ENCODE results near the gene FLII. TPM values are rescaled to one million over a fixed set of nuclear protein-coding genes. Genes with fewer than 3 reads are reported as not detected.

FLII gene
- total RNA-seq, 5 donors from 2014 or later (not counting 1 experiment from before 2014, with no cell fraction given), result 257 to 389 (median 319) TPM

- H3K27me3 ChIP-seq (replicated peaks in 1 of 2; ENCODE audit: control insufficient read depth in 2 of 2, extremely low read depth in 1 of 2, insufficient read depth in 2 of 2, low read length in 1 of 2), result no peaks in the 10 kb centered on the region
- H3K27ac Mint-ChIP-seq, result no peak overlapping the region
- DNase-seq, result no peak
- H3K9me3 Mint-ChIP-seq, result no peaks in the 10 kb centered on the region
- H3K4me3 ChIP-seq (ENCODE audit: control insufficient read depth in 1 of 2, extremely low read depth in 1 of 2, low read length in 1 of 2), result no peak overlapping the region
- no peaks in the 10 kb centered on the region for H3K27me3 Mint-ChIP-seq
- WGBS (ENCODE audit: insufficient coverage), result 58% methylated on average over 10 of the region's 14 CpGs
- H3K36me3 Mint-ChIP-seq, result peaks cover 10% of the 10 kb centered on the region
- CTCF ChIA-PET, result interaction anchor here (0.6 kb wide), 2 partner anchors 127 to 336 kb away, joined by 3 read pairs; no protein-coding TSS in a partner anchor
- H3K27ac ChIP-seq (ENCODE audit: low read length), result no peak overlapping the region
- H3K4me1 ChIP-seq (ENCODE audit: control insufficient read depth in 1 of 2, extremely low read depth in 1 of 2, insufficient read depth in 2 of 2, low read length in 2 of 2), result peaks cover 0 to 13% of the 10 kb centered on the region in 2 experiments
- H3K9me3 ChIP-seq, result no peaks in the 10 kb centered on the region
- POLR2A ChIA-PET, result no interaction called here
- H3K4me1 Mint-ChIP-seq, result peaks cover 0 to 6% (median 3%) of the 10 kb centered on the region in 3 donors
- H3K4me3 Mint-ChIP-seq, result no peak overlapping the region
- peak in 1 of 4 experiments; percentile 26 for ATAC-seq (replicated peaks in 1 of 4)
- H3K36me3 ChIP-seq (ENCODE audit: control insufficient read depth in 2 of 2, extremely low read depth in 1 of 2, insufficient read depth in 1 of 2, low read length in 1 of 2), result peaks cover 13 to 15% of the 10 kb centered on the region in 2 donors
These were observed 9.6 kb upstream of the FLII start for GRCh38 chr17:18267927-18268711.

GRCh38 chr17:18267366-18267765 lies 8.8 kb upstream of the FLII start:
- no peak overlapping the region for H3K27ac Mint-ChIP-seq
- no peaks in the 10 kb centered on the region for H3K27me3 Mint-ChIP-seq
- Histone ChIP-seq H3K27ac (ENCODE audit: low read length) (no peak overlapping the region), H3K9me3 (no peaks in the 10 kb centered on the region), H3K4me1 (ENCODE audit: control insufficient read depth in 1 of 2, extremely low read depth in 1 of 2, insufficient read depth in 2 of 2, low read length in 2 of 2) (peaks cover 0 to 18% of the 10 kb centered on the region in 2 experiments), H3K27me3 (replicated peaks in 1 of 2; ENCODE audit: control insufficient read depth in 2 of 2, extremely low read depth in 1 of 2, insufficient read depth in 2 of 2, low read length in 1 of 2) (no peaks in the 10 kb centered on the region), H3K4me3 (ENCODE audit: control insufficient read depth in 1 of 2, extremely low read depth in 1 of 2, low read length in 1 of 2) (no peak overlapping the region), H3K36me3 (ENCODE audit: control insufficient read depth in 2 of 2, extremely low read depth in 1 of 2, insufficient read depth in 1 of 2, low read length in 1 of 2) (peaks cover 14 to 15% of the 10 kb centered on the region in 2 donors)
- WGBS (ENCODE audit: insufficient coverage), result 79% methylated on average over 4 of the region's 10 CpGs
- no peak overlapping the region for H3K4me3 Mint-ChIP-seq
- ChIA-PET POLR2A (no interaction called here), CTCF (no interaction called here)
- peaks cover 10% of the 10 kb centered on the region for H3K36me3 Mint-ChIP-seq
- DNase-seq (no peak), ATAC-seq (replicated peaks in 1 of 4) (no peak)
- H3K9me3 Mint-ChIP-seq, result no peaks in the 10 kb centered on the region
- H3K4me1 Mint-ChIP-seq, result peaks cover 0 to 9% (median 6%) of the 10 kb centered on the region in 3 donors

GRCh38 chr17:18263885-18264682 lies 5.5 kb upstream of the FLII start:
- Mint-ChIP-seq H3K27me3 (no peaks in the 10 kb centered on the region), H3K36me3 (peaks cover 7% of the 10 kb centered on the region), H3K27ac (no peak overlapping the region), H3K4me3 (no peak overlapping the region), H3K9me3 (no peaks in the 10 kb centered on the region), H3K4me1 (peaks cover 17 to 30% (median 26%) of the 10 kb centered on the region in 3 donors)
- no peaks in the 10 kb centered on the region for H3K27me3 ChIP-seq (replicated peaks in 1 of 2; ENCODE audit: control insufficient read depth in 2 of 2, extremely low read depth in 1 of 2, insufficient read depth in 2 of 2, low read length in 1 of 2)
- whole genome bisulfite sequencing (ENCODE audit: insufficient coverage), result 98% methylated on average over 48 of the region's 50 CpGs
- POLR2A ChIA-PET, result no interaction called here
- no peaks in the 10 kb centered on the region for H3K9me3 ChIP-seq
- DNase-seq (no peak), ATAC-seq (replicated peaks in 1 of 4) (no peak)
- no peak overlapping the region for H3K4me3 ChIP-seq (ENCODE audit: control insufficient read depth in 1 of 2, extremely low read depth in 1 of 2, low read length in 1 of 2)
- CTCF ChIA-PET, result no interaction called here
- peaks cover 11 to 15% of the 10 kb centered on the region in 2 donors for H3K36me3 ChIP-seq (ENCODE audit: control insufficient read depth in 2 of 2, extremely low read depth in 1 of 2, insufficient read depth in 1 of 2, low read length in 1 of 2)
- H3K4me1 ChIP-seq (ENCODE audit: control insufficient read depth in 1 of 2, extremely low read depth in 1 of 2, insufficient read depth in 2 of 2, low read length in 2 of 2), result peaks cover 9 to 46% of the 10 kb centered on the region in 2 experiments
- H3K27ac ChIP-seq (ENCODE audit: low read length), result no peak overlapping the region

GRCh38 chr17:18262641-18263040 lies 4.1 kb upstream of the FLII start:
- Mint-ChIP-seq H3K9me3 (no peaks in the 10 kb centered on the region), H3K27me3 (no peaks in the 10 kb centered on the region), H3K36me3 (peaks cover 7% of the 10 kb centered on the region), H3K27ac (no peak overlapping the region), H3K4me1 (peaks cover 22 to 37% (median 29%) of the 10 kb centered on the region in 3 donors), H3K4me3 (peak overlapping the region in 2 of 3 donors; percentile 31 to 98)
- ATAC-seq (replicated peaks in 1 of 4) (no peak), DNase-seq (no peak)
- Histone ChIP-seq H3K4me3 (ENCODE audit: control insufficient read depth in 1 of 2, extremely low read depth in 1 of 2, low read length in 1 of 2) (no peak overlapping the region), H3K4me1 (ENCODE audit: control insufficient read depth in 1 of 2, extremely low read depth in 1 of 2, insufficient read depth in 2 of 2, low read length in 2 of 2) (peaks cover 9 to 47% of the 10 kb centered on the region in 2 experiments), H3K27ac (ENCODE audit: low read length) (no peak overlapping the region), H3K27me3 (replicated peaks in 1 of 2; ENCODE audit: control insufficient read depth in 2 of 2, extremely low read depth in 1 of 2, insufficient read depth in 2 of 2, low read length in 1 of 2) (no peaks in the 10 kb centered on the region), H3K9me3 (no peaks in the 10 kb centered on the region), H3K36me3 (ENCODE audit: control insufficient read depth in 2 of 2, extremely low read depth in 1 of 2, insufficient read depth in 1 of 2, low read length in 1 of 2) (peaks cover 11 to 15% of the 10 kb centered on the region in 2 donors)
- POLR2A ChIA-PET, result no interaction called here
- WGBS (ENCODE audit: insufficient coverage), result 97% methylated on average over 12 of the region's 12 CpGs
- CTCF ChIA-PET, result interaction anchor here in 1 of 2 donors (0.6 kb wide), 1 partner anchor 181 kb away, joined by 3 read pairs; no protein-coding TSS in a partner anchor

- no peak overlapping the region for H3K27ac ChIP-seq (ENCODE audit: low read length)
- peaks cover 27 to 38% (median 34%) of the 10 kb centered on the region in 3 donors for H3K4me1 Mint-ChIP-seq
These were observed 3.6 kb upstream of the FLII start for GRCh38 chr17:18262111-18262510.

GRCh38 chr17:18261659-18262058 lies 3.1 kb upstream of the FLII start:
- POLR2A ChIA-PET, result no interaction called here
- WGBS (ENCODE audit: insufficient coverage), result 100% methylated on average over 3 of the region's 3 CpGs
- peaks cover 15 to 52% of the 10 kb centered on the region in 2 experiments for H3K4me1 ChIP-seq (ENCODE audit: control insufficient read depth in 1 of 2, extremely low read depth in 1 of 2, insufficient read depth in 2 of 2, low read length in 2 of 2)
- ATAC-seq (replicated peaks in 1 of 4), result no peak
- H3K4me1 Mint-ChIP-seq, result peaks cover 31 to 42% (median 38%) of the 10 kb centered on the region in 3 donors
- peaks cover 10 to 15% of the 10 kb centered on the region in 2 donors for H3K36me3 ChIP-seq (ENCODE audit: control insufficient read depth in 2 of 2, extremely low read depth in 1 of 2, insufficient read depth in 1 of 2, low read length in 1 of 2)
- H3K36me3 Mint-ChIP-seq, result peaks cover 7% of the 10 kb centered on the region
- no peaks in the 10 kb centered on the region for H3K9me3 Mint-ChIP-seq
- H3K27me3 ChIP-seq (replicated peaks in 1 of 2; ENCODE audit: control insufficient read depth in 2 of 2, extremely low read depth in 1 of 2, insufficient read depth in 2 of 2, low read length in 1 of 2), result no peaks in the 10 kb centered on the region
- no peaks in the 10 kb centered on the region for H3K9me3 ChIP-seq
- H3K27ac ChIP-seq (ENCODE audit: low read length), result peak overlapping the region; percentile 89
- peak overlapping the region; percentile 40 to 79 for H3K27ac Mint-ChIP-seq
- no peaks in the 10 kb centered on the region for H3K27me3 Mint-ChIP-seq
- CTCF ChIA-PET, result no interaction called here
- DNase-seq, result no peak
- H3K4me3 Mint-ChIP-seq, result peak overlapping the region; percentile 74 to 98 (median 79)
- peak overlapping the region; percentile 78 to 80 for H3K4me3 ChIP-seq (ENCODE audit: control insufficient read depth in 1 of 2, extremely low read depth in 1 of 2, low read length in 1 of 2)

More at GRCh38 chr17:18262111-18262510, 3.6 kb upstream of the FLII start:
- Histone ChIP-seq H3K9me3 (no peaks in the 10 kb centered on the region), H3K36me3 (ENCODE audit: control insufficient read depth in 2 of 2, extremely low read depth in 1 of 2, insufficient read depth in 1 of 2, low read length in 1 of 2) (peaks cover 9 to 15% of the 10 kb centered on the region in 2 donors), H3K4me1 (ENCODE audit: control insufficient read depth in 1 of 2, extremely low read depth in 1 of 2, insufficient read depth in 2 of 2, low read length in 2 of 2) (peaks cover 12 to 47% of the 10 kb centered on the region in 2 experiments), H3K4me3 (ENCODE audit: control insufficient read depth in 1 of 2, extremely low read depth in 1 of 2, low read length in 1 of 2) (no peak overlapping the region), H3K27me3 (replicated peaks in 1 of 2; ENCODE audit: control insufficient read depth in 2 of 2, extremely low read depth in 1 of 2, insufficient read depth in 2 of 2, low read length in 1 of 2) (no peaks in the 10 kb centered on the region)
- no peaks in the 10 kb centered on the region for H3K27me3 Mint-ChIP-seq
- ChIA-PET POLR2A (no interaction called here), CTCF (interaction anchor here in 1 of 2 donors (0.6 kb wide), 1 partner anchor 181 kb away, joined by 3 read pairs; no protein-coding TSS in a partner anchor)
- WGBS (ENCODE audit: insufficient coverage), result 100% methylated on average over 1 of the region's 2 CpGs
- H3K36me3 Mint-ChIP-seq, result peaks cover 7% of the 10 kb centered on the region
- H3K9me3 Mint-ChIP-seq, result no peaks in the 10 kb centered on the region
- H3K4me3 Mint-ChIP-seq, result peak overlapping the region; percentile 74 to 98 (median 79)
- ATAC-seq (replicated peaks in 1 of 4) (no peak), DNase-seq (no peak)
- peak overlapping the region; percentile 40 to 79 for H3K27ac Mint-ChIP-seq
